Heart left ventricle (tissue), 16 donors: Measurements from ENCODE around the gene SHROOM3. TPM values are rescaled to one million over a fixed set of nuclear protein-coding genes. Genes with fewer than 3 reads are reported as not detected.

Source experiments
- ATAC-seq, 4 donors: fragments of 200-7000 bp; cut with Tn5 transposase; one replicate each; pipeline ENCODE4 v1.9.1; 2020 to 2022; ENCODE audit warnings: moderate library complexity in 4 of 4, mild to moderate bottlenecking in 3 of 4, moderate number of reproducible peaks in 1 of 4
- DNase-seq, 5 donors: peaks; one replicate each; pipeline ENCODE4 v3.0.0-alpha.2; 2020
- H3K27ac ChIP-seq, 12 donors: fragments of 200-600 bp; sonication (generic) in 4 of 12; one replicate each; pipeline versions ENCODE4 v1.5.0 to v1.8.0; 2016 to 2022; ENCODE audit warnings: mild to moderate bottlenecking in 2 of 12
- H3K27me3 ChIP-seq, 9 donors: fragments of 200-600 bp; sonication (generic) in 2 of 9; one replicate each; pipeline versions ENCODE4 v1.5.1 to v1.8.0; 2016 to 2022; ENCODE audit warnings: mild to moderate bottlenecking in 3 of 9
- H3K36me3 ChIP-seq, 9 donors: fragments of 200-600 bp; sonication (generic) in 2 of 9; one replicate each; pipeline versions ENCODE4 v1.5.0 to v1.8.0; 2018 to 2022; ENCODE audit warnings: mild to moderate bottlenecking in 2 of 9
- H3K4me1 ChIP-seq, 12 donors: fragments of 200-600 bp; sonication (generic) in 4 of 12; one replicate each; pipeline versions ENCODE4 v1.5.0 to v1.8.0; 2016 to 2022; ENCODE audit warnings: mild to moderate bottlenecking in 3 of 12
- H3K4me3 ChIP-seq, 12 donors: fragments of 200-600 bp; sonication (generic) in 4 of 12; one replicate each; pipeline versions ENCODE4 v1.5.0 to v1.8.0; 2017 to 2022; ENCODE audit warnings: mild to moderate bottlenecking in 9 of 12, moderate library complexity in 4 of 12
- H3K9me3 ChIP-seq, 12 donors: fragments of 200-600 bp; sonication (generic) in 4 of 12; one replicate each; pipeline versions ENCODE4 v1.5.0 to v1.8.0; 2016 to 2022; ENCODE audit warnings: mild to moderate bottlenecking in 1 of 12
- CTCF ChIP-seq, 12 donors: fragments of 200-600 bp; sonication (generic) in 4 of 12; IDR thresholded peaks; one replicate each; pipeline versions ENCODE4 v1.5.0 to v1.8.0; 2018 to 2022; ENCODE audit warnings: antibody characterized with exemption in 12 of 12, mild to moderate bottlenecking in 5 of 12
- POLR2A ChIP-seq, 2 donors: fragments of 450-650 bp; IDR thresholded peaks; one replicate each; pipeline ENCODE4 v1.6.1; 2017; ENCODE audit warnings: antibody characterized with exemption in 2 of 2, mild to moderate bottlenecking in 2 of 2, moderate library complexity in 2 of 2
- WGBS, 4 donors: extraction: QIAGEN DNeasy Blood & Tissue Kit in 2 of 4; methylation state at CpG; one replicate each; pipeline versions ENCODE4 v1.1.5 to v1.1.7; 2013 to 2018; 5-methylcytosine and 5-hydroxymethylcytosine counted together
- intact Hi-C, 10 donors: fragments of 100-400 bp; cut with DNase I; formaldehyde crosslinking; loops; one replicate each; pipeline versions ENCODE4 v1.11.1 to v1.14.2; 2022
- polyA plus RNA-seq, 2 donors: library from polyadenylated mRNA; stranded (reverse); fragments of 200-250 nt; gene quantifications; one replicate each; pipeline ENCODE4 v1.2.3, GENCODE V29; 2013
- total RNA-seq, 9 donors: library from RNA; depleted of rRNA in 2 of 9; stranded (reverse); fragments of >200 nt in 2 of 9; fragmentation: NEBNext Ultra II Directional in 3 of 9; extraction: Animal tissue kit (Norgen Biotek cat#: 25700) in 3 of 9; gene quantifications; one replicate each; pipeline versions ENCODE4 v1.1.0 to v1.2.4, GENCODE V29; 2016 to 2023
- donor health status: ischemic (EF 13 %, LVEDD 7.1; RV severe dilation, severe dysfunction).
- donor health status: healthy with polysubstance abuse.
- donor health status: DM: no; HTN: yes; CAD: no.
- donor health status: DM: no; HTN: no; CAD: no.
- donor health status: ischemic (EF 25% LVEDD 6.9; RV normal size, moderate dysfunction).
- donor health status: ischemic (EF 25% LVEDD 5.7; RV mildly dilated, moderate dysfunction).
- donor health status: healthy.
- donor health status: DM: yes; HTN: yes; CAD: no.
- donor health status: ischemic (EF 35%, LVEDD 5.7; RV mildly dilated, moderate dysfunction).
- donor health status: nonischemic (EF 11% LVEDD 7.7; RV severe dilation, severe dysfunction).
- donor health status: DM: yes; HTN: yes; CAD: no.
- donor health status: PGD.
- donor health status: ischemic (EF 29% LVEDD 5.4; RV normal size, mild dysfunction).
- donor health status: nonischemic (EF 23%, LVEDD 6.1; RV moderate dilation, normal function).

Gene SHROOM3
- total and polyA plus RNA-seq, 11 donors: 4.6 to 38.5 (median 20.3) TPM

GRCh38 chr4:76690906-76691275, 255.9 kb downstream of the SHROOM3 start:
- Histone ChIP-seq H3K36me3 (no peaks in the 10 kb centered on the region), H3K4me1 (peaks cover 0 to 36% (median 20%) of the 10 kb centered on the region in 12 donors), H3K4me3 (peak overlapping the region in 1 of 12 donors; percentile 63), H3K27ac (no peak overlapping the region), H3K27me3 (peaks cover 0 to 74% (median 0%) of the 10 kb centered on the region in 9 donors), H3K9me3 (no peaks in the 10 kb centered on the region)
- no peak for DNase-seq
- 87 to 93% (median 90%) methylated on average over 1 of the region's 1 CpG for WGBS, 4 donors
- TF ChIP-seq POLR2A (IDR thresholded peaks at IDR 0.05): no peak
- no peak for TF ChIP-seq CTCF (IDR thresholded peaks at IDR 0.05)
- intact Hi-C loops: no loop called here
- no peak for ATAC-seq

- H3K4me1 ChIP-seq: peaks cover 0 to 44% (median 22%) of the 10 kb centered on the region in 12 donors
- WGBS, 4 donors: 69 to 84% (median 80%) methylated on average over 5 of the region's 5 CpGs
- H3K4me3 ChIP-seq: no peak overlapping the region
- H3K27me3 ChIP-seq: peaks cover 0 to 68% (median 0%) of the 10 kb centered on the region in 9 donors
- no peak overlapping the region for H3K27ac ChIP-seq
- H3K9me3 ChIP-seq: no peaks in the 10 kb centered on the region
- ATAC-seq: no peak
- DNase-seq: no peak
- H3K36me3 ChIP-seq: no peaks in the 10 kb centered on the region
- intact Hi-C loops: no loop called here
- no peak for TF ChIP-seq CTCF (IDR thresholded peaks at IDR 0.05)
- no peak for TF ChIP-seq POLR2A (IDR thresholded peaks at IDR 0.05)
Observed at GRCh38 chr4:76691807-76692582, 257.0 kb downstream of the SHROOM3 start.

- no peak for DNase-seq
- Histone ChIP-seq H3K4me1 (peaks cover 0 to 42% (median 17%) of the 10 kb centered on the region in 12 donors), H3K27me3 (peaks cover 0 to 60% (median 0%) of the 10 kb centered on the region in 9 donors), H3K4me3 (no peak overlapping the region), H3K36me3 (no peaks in the 10 kb centered on the region), H3K9me3 (no peaks in the 10 kb centered on the region), H3K27ac (no peak overlapping the region)
- WGBS, 4 donors: 88 to 92% (median 91%) methylated on average over 2 of the region's 2 CpGs
- ATAC-seq: no peak
- TF ChIP-seq CTCF (IDR thresholded peaks at IDR 0.05): no peak
- no peak for TF ChIP-seq POLR2A (IDR thresholded peaks at IDR 0.05)
- intact Hi-C loops: no loop called here
Observed at GRCh38 chr4:76692761-76693160, 257.7 kb downstream of the SHROOM3 start.

GRCh38 chr4:76694056-76694455, 259.0 kb downstream of the SHROOM3 start:
- Histone ChIP-seq H3K9me3 (no peaks in the 10 kb centered on the region), H3K4me3 (no peak overlapping the region), H3K27me3 (peaks cover 0 to 47% (median 0%) of the 10 kb centered on the region in 9 donors), H3K27ac (no peak overlapping the region), H3K36me3 (no peaks in the 10 kb centered on the region), H3K4me1 (peaks cover 0 to 29% (median 8%) of the 10 kb centered on the region in 12 donors)
- TF ChIP-seq POLR2A (IDR thresholded peaks at IDR 0.05) (no peak), CTCF (IDR thresholded peaks at IDR 0.05) (no peak)
- DNase-seq: no peak
- intact Hi-C loops: no loop called here
- no peak for ATAC-seq
- WGBS, 4 donors: 90 to 93% (median 92%) methylated on average over 1 of the region's 1 CpG
